Trophoblast cell (in vitro differentiated cells and primary cell): ENCODE measurements around the gene ART1.
A peak's percentile ranks its signal among the peaks of the same experiment; 100 is the strongest.

Source experiments
- DNase-seq, 2 donors: peaks; one replicate each; pipeline ENCODE4 v3.0.0-alpha.2; 2016
- H2AFZ ChIP-seq: 2 replicates; pipeline ENCODE4 v1.6.1; 2013; ENCODE audit warnings: low read length, moderate library complexity, mild to moderate bottlenecking; ENCODE audit not compliant: insufficient read depth, poor library complexity
- H2AK5ac ChIP-seq: 2 replicates; pipeline ENCODE4 v1.6.1; 2013; ENCODE audit warnings: mild to moderate bottlenecking, low read length
- H2BK120ac ChIP-seq: 2 replicates; pipeline ENCODE4 v1.6.1; 2013; ENCODE audit warnings: low read length, mild to moderate bottlenecking, moderate library complexity; ENCODE audit not compliant: insufficient read depth, poor library complexity
- H2BK12ac ChIP-seq: 2 replicates; pipeline ENCODE4 v1.6.1; 2013; ENCODE audit warnings: mild to moderate bottlenecking, low read length, moderate library complexity
- H2BK5ac ChIP-seq: 2 replicates; pipeline ENCODE4 v1.6.1; 2013; ENCODE audit warnings: low read length, low read depth, moderate library complexity, mild to moderate bottlenecking; ENCODE audit not compliant: poor library complexity
- H3K14ac ChIP-seq: 2 replicates; pipeline ENCODE4 v1.6.1; 2013; ENCODE audit warnings: mild to moderate bottlenecking, low read length
- H3K18ac ChIP-seq: 2 replicates; pipeline ENCODE4 v1.6.1; 2013; ENCODE audit warnings: mild to moderate bottlenecking, low read length
- H3K23ac ChIP-seq: 2 replicates; pipeline ENCODE4 v1.6.1; 2013; ENCODE audit warnings: low read length
- H3K27ac ChIP-seq: 2 replicates; pipeline ENCODE4 v1.5.1; 2013; ENCODE audit warnings: low read depth, mild to moderate bottlenecking, inconsistent platforms, low read length, moderate library complexity
- H3K27me3 ChIP-seq: 2 replicates; pipeline ENCODE4 v1.6.1; 2013; ENCODE audit warnings: inconsistent platforms, mild to moderate bottlenecking, low read length, moderate library complexity; ENCODE audit not compliant: insufficient read depth
- H3K36me3 ChIP-seq, 2 experiments: 1 replicate in 1 of 2; 2 replicates in 1 of 2; pipeline ENCODE4 v1.6.1; 2013; ENCODE audit warnings: low read length in 2 of 2, mild to moderate bottlenecking in 2 of 2, moderate library complexity in 1 of 2; ENCODE audit not compliant: insufficient read depth in 2 of 2, control insufficient read depth in 1 of 2
- H3K4ac ChIP-seq: 2 replicates; pipeline ENCODE4 v1.6.1; 2013; ENCODE audit warnings: low read depth, mild to moderate bottlenecking, low read length, moderate library complexity
- H3K4me1 ChIP-seq, 2 experiments: 1 replicate in 1 of 2; 2 replicates in 1 of 2; pipeline ENCODE4 v1.6.1; 2013; ENCODE audit warnings: low read length in 2 of 2, mild to moderate bottlenecking in 2 of 2, moderate library complexity in 1 of 2; ENCODE audit not compliant: insufficient read depth in 2 of 2, control insufficient read depth in 1 of 2
- H3K4me2 ChIP-seq: 2 replicates; pipeline ENCODE4 v1.6.1; 2013; ENCODE audit warnings: inconsistent platforms, mild to moderate bottlenecking, low read length, moderate library complexity
- H3K4me3 ChIP-seq: 2 replicates; pipeline ENCODE4 v1.5.1; 2013; ENCODE audit warnings: mild to moderate bottlenecking, low read depth, low read length, inconsistent platforms
- H3K79me1 ChIP-seq: one replicate; pipeline ENCODE4 v1.6.1; 2013; ENCODE audit warnings: low read length
- H3K79me2 ChIP-seq: 2 replicates; pipeline ENCODE4 v1.6.1; 2013; ENCODE audit warnings: low read length, mild to moderate bottlenecking; ENCODE audit not compliant: control insufficient read depth, insufficient read depth, poor library complexity
- H3K9ac ChIP-seq: 2 replicates; pipeline ENCODE4 v1.6.1; 2013; ENCODE audit warnings: mild to moderate bottlenecking, low read length
- H3K9me3 ChIP-seq: 2 replicates; pipeline ENCODE4 v1.6.1; 2013; ENCODE audit warnings: low read depth, mild to moderate bottlenecking, control low read depth, inconsistent platforms, low read length; ENCODE audit not compliant: insufficient read depth
- H4K12ac ChIP-seq: 2 replicates; pipeline ENCODE4 v1.6.1; 2013; ENCODE audit warnings: low read depth, mild to moderate bottlenecking, low read length, moderate library complexity
- H4K8ac ChIP-seq: 2 replicates; pipeline ENCODE4 v1.6.1; 2013; ENCODE audit warnings: low read depth, mild to moderate bottlenecking, low read length, moderate library complexity
- H4K91ac ChIP-seq: one replicate; pipeline ENCODE4 v1.6.1; 2013; ENCODE audit warnings: low read depth, mild to moderate bottlenecking, low read length, moderate library complexity
- WGBS: extraction: QIAGEN DNeasy Blood & Tissue Kit; methylation state at CpG from one replicate; pipeline ENCODE4 v1.1.7; 2013; ENCODE audit warnings: missing lambda C conversion rate; ENCODE audit not compliant: insufficient read length, insufficient coverage; ENCODE audit errors: extremely low coverage; 5-methylcytosine and 5-hydroxymethylcytosine counted together

Gene ART1

GRCh38 chr11:3605283-3605662 lies 39.7 kb upstream of the ART1 start:
- Histone ChIP-seq H4K91ac (no peak overlapping the region), H3K4me1 (peaks cover 0 to 3% of the 10 kb centered on the region in 2 experiments), H3K4me3 (no peak overlapping the region), H3K36me3 (no peaks in the 10 kb centered on the region), H3K27ac (no peak overlapping the region), H4K8ac (no peak overlapping the region), H2BK120ac (no peak overlapping the region), H3K4me2 (no peak overlapping the region), H3K79me2 (no peaks in the 10 kb centered on the region), H3K23ac (no peak overlapping the region), H3K9me3 (no peaks in the 10 kb centered on the region), H3K9ac (no peak overlapping the region), H3K14ac (no peak overlapping the region), H2AFZ (no peak overlapping the region), H2AK5ac (no peak overlapping the region), H2BK12ac (no peak overlapping the region), H2BK5ac (no peak overlapping the region), H3K18ac (no peak overlapping the region), H3K79me1 (no peaks in the 10 kb centered on the region), H3K4ac (no peak overlapping the region), H3K27me3 (no peaks in the 10 kb centered on the region), H4K12ac (no peak overlapping the region)
- WGBS: no CpG with 5 or more reads among the region's 3 CpGs
- peak in 1 of 2 donors; percentile 47 for DNase-seq

GRCh38 chr11:3605771-3606203 lies 39.1 kb upstream of the ART1 start:
- Histone ChIP-seq H3K9me3 (no peaks in the 10 kb centered on the region), H3K18ac (no peak overlapping the region), H3K14ac (no peak overlapping the region), H3K36me3 (no peaks in the 10 kb centered on the region), H3K4me3 (no peak overlapping the region), H3K4me2 (no peak overlapping the region), H3K79me2 (no peaks in the 10 kb centered on the region), H3K9ac (no peak overlapping the region), H2BK5ac (no peak overlapping the region), H2AK5ac (no peak overlapping the region), H3K4me1 (peaks cover 0 to 3% of the 10 kb centered on the region in 2 experiments), H2AFZ (no peak overlapping the region), H2BK12ac (no peak overlapping the region), H2BK120ac (no peak overlapping the region), H3K27me3 (no peaks in the 10 kb centered on the region), H4K12ac (no peak overlapping the region), H3K27ac (no peak overlapping the region), H4K91ac (no peak overlapping the region), H3K79me1 (no peaks in the 10 kb centered on the region), H3K23ac (no peak overlapping the region), H3K4ac (no peak overlapping the region), H4K8ac (no peak overlapping the region)
- peak; percentile 89 to 97 for DNase-seq
- WGBS: no CpG with 5 or more reads among the region's 5 CpGs

GRCh38 chr11:3609416-3610265 lies 35.3 kb upstream of the ART1 start:
- no peak overlapping the region for H2AK5ac ChIP-seq
- H2BK5ac ChIP-seq: no peak overlapping the region
- no CpG with 5 or more reads among the region's 7 CpGs for WGBS
- no peak overlapping the region for H4K91ac ChIP-seq
- no peaks in the 10 kb centered on the region for H3K9me3 ChIP-seq
- no peak overlapping the region for H3K9ac ChIP-seq
- no peak overlapping the region for H3K18ac ChIP-seq
- no peak overlapping the region for H3K4me2 ChIP-seq
- no peak overlapping the region for H4K8ac ChIP-seq
- no peaks in the 10 kb centered on the region for H3K27me3 ChIP-seq
- H3K36me3 ChIP-seq: no peaks in the 10 kb centered on the region
- H4K12ac ChIP-seq: no peak overlapping the region
- no peak overlapping the region for H2BK120ac ChIP-seq
- no peaks in the 10 kb centered on the region for H3K79me2 ChIP-seq
- H2BK12ac ChIP-seq: no peak overlapping the region
- H2AFZ ChIP-seq: no peak overlapping the region
- H3K14ac ChIP-seq: no peak overlapping the region
- DNase-seq: peak; percentile 67 to 95
- no peak overlapping the region for H3K27ac ChIP-seq
- H3K4me1 ChIP-seq: peaks cover 4 to 6% of the 10 kb centered on the region in 2 experiments
- no peak overlapping the region for H3K23ac ChIP-seq
- no peak overlapping the region for H3K4me3 ChIP-seq
- no peaks in the 10 kb centered on the region for H3K79me1 ChIP-seq
- H3K4ac ChIP-seq: no peak overlapping the region

- no peaks in the 10 kb centered on the region for H3K9me3 ChIP-seq
These were observed 34.1 kb upstream of the ART1 start for GRCh38 chr11:3610846-3611245.

More at GRCh38 chr11:3610846-3611245, 34.1 kb upstream of the ART1 start:
- no peak overlapping the region for H4K8ac ChIP-seq
- no peak overlapping the region for H3K27ac ChIP-seq
- H3K4ac ChIP-seq: no peak overlapping the region
- no peak for DNase-seq
- H4K91ac ChIP-seq: no peak overlapping the region
- no peak overlapping the region for H3K23ac ChIP-seq
- peaks cover 5 to 6% of the 10 kb centered on the region in 2 experiments for H3K4me1 ChIP-seq
- no peak overlapping the region for H4K12ac ChIP-seq
- no CpG with 5 or more reads among the region's 4 CpGs for WGBS
- H3K79me2 ChIP-seq: no peaks in the 10 kb centered on the region
- H3K4me2 ChIP-seq: no peak overlapping the region
- no peak overlapping the region for H3K18ac ChIP-seq
- no peaks in the 10 kb centered on the region for H3K36me3 ChIP-seq
- H3K4me3 ChIP-seq: no peak overlapping the region
- no peak overlapping the region for H2BK5ac ChIP-seq
- H2BK12ac ChIP-seq: no peak overlapping the region
- H3K9ac ChIP-seq: no peak overlapping the region
- no peak overlapping the region for H2BK120ac ChIP-seq
- H2AFZ ChIP-seq: no peak overlapping the region
- no peaks in the 10 kb centered on the region for H3K27me3 ChIP-seq
- no peak overlapping the region for H2AK5ac ChIP-seq
- peaks cover 3% of the 10 kb centered on the region for H3K79me1 ChIP-seq
- H3K14ac ChIP-seq: no peak overlapping the region
